NCI-H1694 (cell line): ENCODE data around the gene DUSP10.

Experiments used
- DNase-seq: peaks from one replicate; lab custom pipeline; 2025; lab: John Stamatoyannopoulos, UW

Gene DUSP10

DNA sequence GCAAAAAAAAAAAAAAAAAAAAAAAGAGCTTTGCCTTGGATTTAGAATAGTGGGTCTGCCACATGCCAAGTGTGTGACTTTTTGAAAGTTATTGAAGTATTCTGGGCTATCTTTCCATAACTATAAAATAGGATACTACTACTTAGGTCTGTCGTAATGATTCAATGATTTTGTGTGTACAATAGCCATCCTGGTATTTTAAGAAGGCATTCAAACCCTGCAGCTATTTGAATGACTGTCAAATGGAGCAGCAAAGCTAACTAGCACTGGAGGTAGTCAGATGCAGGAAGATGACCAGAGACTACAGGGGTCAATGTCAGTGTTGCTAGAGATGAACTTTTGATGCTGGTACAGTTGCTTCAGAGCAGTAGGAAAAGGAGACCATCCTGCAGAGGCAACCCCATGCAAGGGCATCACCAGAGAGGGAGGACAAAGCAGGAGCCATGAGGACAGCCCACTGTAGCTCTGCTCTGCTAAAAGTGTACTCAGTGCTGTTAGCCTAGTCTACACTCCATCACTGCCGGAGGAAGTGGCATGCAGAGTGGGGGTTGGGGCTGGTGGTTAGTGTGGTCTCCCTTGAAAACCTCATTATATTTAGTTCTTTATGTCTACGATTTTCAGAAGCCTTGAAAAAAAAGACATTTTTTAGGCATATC lies 29.0 kb downstream of the DUSP10 start:
- DNase-seq: no peak

GRCh38 chr1:221712198-221712684 lies 29.6 kb downstream of the DUSP10 start:
- DNase-seq: no peak

GRCh38 chr1:221711656-221712055 lies 30.2 kb downstream of the DUSP10 start:
- no peak for DNase-seq

DNA sequence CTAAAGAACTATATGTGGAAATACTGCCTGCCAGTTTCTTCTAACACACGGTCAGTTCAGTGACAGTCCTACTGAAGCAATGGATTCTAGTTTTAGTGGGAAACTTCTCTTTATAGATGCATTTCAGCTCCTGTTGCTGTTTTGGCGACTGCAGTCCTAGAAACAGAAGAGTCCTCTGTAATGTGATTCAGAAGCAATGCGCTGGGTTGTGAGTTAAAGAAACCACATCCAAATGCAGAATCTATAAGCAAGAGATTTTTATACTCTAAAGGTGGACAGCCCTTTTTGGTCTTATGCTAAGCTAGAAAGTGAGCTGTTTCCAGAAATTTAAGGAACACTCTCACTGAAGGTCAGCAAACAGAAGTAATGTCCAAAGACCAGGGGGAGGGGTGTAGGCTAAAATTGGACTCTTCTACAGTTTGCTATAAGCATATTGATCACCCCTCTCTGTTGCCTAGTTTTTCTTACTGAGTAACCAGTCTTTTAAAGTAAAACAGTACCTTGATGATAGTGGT lies 30.8 kb downstream of the DUSP10 start:
- DNase-seq: no peak

DNA sequence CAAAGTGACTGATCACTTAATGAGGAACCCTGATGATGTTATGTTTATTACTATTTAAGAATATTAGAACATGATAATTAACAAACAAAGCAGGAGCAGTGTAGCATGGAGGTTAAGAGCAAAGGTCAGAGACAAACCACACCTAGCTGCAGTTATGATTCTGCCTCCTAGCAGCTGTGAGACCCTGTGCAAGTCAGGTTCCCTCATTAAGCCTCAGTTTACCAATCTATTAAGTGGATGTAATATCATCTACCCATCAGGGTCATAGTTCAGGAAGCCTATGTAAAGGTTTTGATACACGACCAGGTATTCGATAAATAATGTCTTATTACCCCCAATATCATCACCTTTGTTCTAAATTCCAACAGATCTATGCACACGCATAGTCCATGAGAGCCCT lies 32.0 kb downstream of the DUSP10 start:
- no peak for DNase-seq

DNA sequence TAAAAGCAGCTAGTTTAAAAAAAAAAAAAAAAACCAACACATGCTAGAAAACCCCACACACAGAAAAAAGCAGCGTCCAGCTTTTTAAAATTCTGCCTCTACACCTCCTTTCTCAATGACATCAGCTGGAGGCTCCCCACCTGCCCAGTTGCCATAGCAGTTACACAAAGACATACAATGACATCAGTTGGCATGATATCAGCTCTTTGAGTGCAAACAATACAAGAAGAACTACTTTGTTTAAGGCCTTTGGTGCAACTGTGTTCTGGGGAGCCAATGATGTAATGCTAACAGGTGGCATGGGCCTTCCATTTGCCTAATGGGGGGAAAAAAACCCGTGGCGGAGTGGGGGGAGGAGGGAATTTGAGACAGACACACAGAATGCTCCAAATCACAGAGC lies 32.9 kb downstream of the DUSP10 start:
- DNase-seq: peak; percentile 7

DNA sequence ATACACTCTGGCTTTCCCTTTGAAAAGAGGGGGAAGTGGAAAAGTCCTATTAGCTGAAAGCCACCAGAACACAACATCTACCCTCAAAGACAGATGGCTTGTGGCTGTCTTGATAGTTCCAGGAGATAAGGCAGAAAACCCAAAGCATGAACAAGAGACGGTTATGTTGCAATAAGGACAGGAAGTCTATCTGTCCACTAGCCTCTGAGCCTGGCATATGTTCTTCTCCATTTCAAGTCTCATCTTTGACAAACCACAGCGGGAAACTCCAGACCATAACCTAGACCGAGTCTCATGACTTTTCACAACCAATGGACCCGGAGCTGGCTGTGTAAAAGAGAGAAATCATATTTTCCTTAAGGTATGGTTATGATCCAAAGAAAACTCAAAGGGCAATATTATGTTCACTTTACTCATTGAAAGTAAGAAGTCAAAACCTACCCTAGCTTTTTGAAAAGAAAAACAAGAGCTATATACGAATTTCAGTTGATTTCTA lies 33.8 kb downstream of the DUSP10 start:
- no peak for DNase-seq

DNA sequence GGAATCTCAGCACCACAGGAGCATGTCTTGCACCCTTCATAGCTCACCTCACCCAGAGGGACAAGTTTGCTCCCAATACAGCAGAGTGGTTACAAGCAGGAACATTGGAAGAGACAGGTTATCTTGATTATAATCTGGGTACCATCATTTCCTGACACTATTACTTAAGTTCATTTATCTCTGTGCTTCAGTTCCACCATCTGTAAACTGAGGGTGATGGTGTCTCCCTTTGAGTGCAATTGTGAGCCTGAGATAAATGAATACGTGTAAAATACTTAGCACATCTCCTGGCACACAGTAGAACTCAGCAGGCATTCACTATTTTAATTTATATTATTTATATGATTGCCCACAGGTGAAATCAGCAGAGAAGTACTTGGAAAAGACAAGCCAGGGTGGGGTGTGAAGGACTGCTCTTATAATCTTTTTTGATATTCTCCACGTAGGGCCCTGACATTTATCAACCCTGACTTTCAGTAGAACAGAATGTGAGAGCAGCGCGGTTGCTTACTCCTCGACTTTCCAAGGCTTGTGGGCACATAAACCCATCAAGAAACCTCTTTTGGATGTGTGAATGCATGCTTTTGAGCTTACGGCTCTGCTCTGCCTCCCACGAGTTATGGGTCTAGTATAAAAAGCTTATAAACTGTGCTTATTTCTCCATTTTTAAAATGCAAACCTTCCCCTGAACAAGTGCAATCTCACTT lies 34.9 kb downstream of the DUSP10 start:
- no peak for DNase-seq

DNA sequence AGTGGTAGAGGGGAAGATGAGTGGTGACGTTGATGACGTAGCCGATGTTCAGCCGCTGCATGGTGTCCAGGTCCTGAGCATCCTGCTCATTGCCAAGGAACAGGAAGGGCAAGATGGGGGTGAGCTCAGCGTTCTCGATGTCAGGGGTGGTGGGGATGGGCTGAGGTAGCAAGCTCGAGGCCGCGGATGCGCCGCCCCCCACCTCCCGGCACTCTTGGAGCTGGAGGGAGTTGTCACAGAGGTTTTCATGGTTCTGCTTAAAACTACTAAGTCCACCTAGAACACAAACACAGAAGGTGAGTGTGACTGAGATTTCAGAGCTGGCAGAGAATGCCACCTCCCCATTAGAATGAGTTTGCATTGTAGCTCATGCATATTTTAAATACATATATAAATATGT lies 35.7 kb downstream of the DUSP10 start:
- DNase-seq: no peak

DNA sequence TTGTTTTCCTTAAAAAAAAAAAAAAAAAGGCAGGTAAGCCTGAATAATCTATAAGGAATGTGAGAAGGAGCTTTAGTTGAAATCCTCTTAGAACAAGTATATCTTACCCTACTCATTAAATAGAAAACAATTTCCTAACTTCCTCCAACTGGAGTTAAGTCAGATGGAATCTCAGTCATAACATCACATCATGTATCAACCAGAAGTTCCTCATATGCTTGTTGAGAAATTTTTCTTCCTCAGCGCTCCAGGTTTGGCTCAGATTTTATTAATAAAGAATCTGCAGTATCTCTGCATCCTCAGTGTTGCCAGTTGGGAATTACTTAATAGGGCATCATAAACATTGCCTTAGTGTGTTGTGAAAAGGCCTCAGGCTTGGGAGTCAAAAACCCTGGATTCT lies 37.6 kb downstream of the DUSP10 start:
- DNase-seq: no peak

- DNase-seq: no peak
These were observed 40.2 kb downstream of the DUSP10 start for GRCh38 chr1:221701570-221702186.

DNA sequence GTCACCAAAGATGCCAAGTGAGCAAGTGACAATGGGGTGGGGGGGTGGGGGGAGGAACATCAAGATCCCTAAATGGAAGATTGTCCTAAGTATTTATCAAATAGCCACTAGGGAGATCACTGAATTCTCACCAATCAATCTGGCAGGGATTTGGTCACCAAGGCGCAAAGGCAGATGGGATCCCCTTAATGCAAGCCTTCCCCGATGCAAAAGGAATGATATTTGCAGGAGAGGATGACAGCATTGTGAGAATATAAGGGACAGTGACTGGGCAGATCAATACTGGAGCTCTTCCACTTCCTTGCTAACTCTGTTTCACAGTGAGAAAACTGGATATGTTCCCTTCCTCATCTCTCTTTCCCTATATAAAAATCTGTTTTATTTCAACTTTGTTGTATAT lies 40.9 kb downstream of the DUSP10 start:
- no peak for DNase-seq

- DNase-seq: no peak
These were observed 41.4 kb downstream of the DUSP10 start for GRCh38 chr1:221700536-221700935.

- no peak for DNase-seq
These were observed 41.8 kb downstream of the DUSP10 start for GRCh38 chr1:221699978-221700519.

DNA sequence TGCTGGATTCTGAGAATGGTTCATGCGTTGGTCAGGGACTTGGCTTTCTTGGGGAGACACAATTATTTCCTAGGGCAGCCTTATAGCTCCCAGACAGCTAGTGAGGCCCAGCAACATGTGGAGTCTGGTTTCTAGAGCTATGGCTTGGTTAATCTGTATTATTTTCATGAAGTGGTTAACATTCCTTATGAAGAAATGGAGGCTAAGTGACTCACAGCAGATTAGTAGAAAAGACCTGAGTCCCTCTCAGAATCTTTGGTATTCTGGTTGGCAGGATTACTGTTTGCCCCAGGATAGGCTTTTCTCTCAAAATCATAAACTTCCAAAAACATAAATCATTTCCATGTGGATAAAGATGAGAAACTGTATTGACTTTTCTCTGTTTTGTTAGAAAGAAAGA lies 42.3 kb downstream of the DUSP10 start:
- DNase-seq: no peak

DNA sequence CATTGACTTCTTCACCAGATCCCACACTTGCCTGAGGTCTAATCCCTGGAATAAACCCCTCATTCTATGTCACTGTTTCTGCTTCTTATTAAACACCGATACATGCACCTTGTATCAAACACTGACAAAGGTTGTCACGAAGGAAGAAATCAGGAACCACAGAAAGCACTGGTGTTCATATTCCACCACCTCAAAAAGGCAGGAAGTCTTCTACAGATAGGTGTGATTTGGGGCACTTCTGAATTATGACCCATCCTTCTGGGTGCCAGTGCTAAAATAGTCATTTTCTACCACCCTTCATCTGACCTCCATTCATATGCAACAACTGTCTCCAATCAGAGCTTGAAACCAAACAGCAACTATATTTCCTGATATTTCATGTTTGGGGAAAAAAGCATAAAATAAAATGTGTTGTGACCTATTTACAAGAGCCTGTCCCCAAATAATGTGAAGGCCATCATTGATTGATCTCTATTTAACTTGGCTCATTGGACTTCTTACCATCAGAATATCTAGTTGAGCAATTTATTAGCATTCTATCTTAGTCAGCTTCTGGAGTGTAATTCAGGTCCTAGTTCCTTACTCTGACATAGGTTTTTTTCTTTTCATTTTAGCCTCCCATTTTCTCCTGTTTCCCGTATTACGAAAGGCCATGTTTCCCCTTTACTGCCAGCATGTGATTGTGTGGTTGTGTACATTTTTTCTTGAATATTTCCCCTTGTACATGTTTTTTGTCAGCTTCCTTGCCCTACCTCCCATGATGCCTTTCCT lies 43.1 kb downstream of the DUSP10 start:
- DNase-seq: no peak

- no peak for DNase-seq
These were observed 43.9 kb downstream of the DUSP10 start for GRCh38 chr1:221697923-221698425.

GRCh38 chr1:221696718-221697461 lies 45.0 kb downstream of the DUSP10 start:
- no peak for DNase-seq

DNA sequence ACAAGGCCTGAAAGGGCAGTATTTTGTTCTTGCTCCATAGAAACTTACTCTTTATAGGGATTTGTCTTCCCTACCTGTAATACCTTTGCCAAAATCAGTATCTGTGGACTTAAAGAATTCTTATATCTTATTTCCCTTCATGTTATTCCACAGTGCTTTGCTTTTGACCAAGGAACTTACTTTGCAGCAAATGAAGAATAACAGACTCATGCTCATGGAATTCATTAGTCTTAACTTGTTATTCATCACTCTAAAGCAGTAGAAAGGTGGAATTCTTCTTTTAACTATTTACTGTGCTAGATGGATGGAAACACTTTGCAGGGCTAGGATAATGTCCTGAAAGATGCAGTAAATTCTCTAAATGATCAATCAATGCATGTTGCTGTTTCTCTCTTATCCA lies 45.9 kb downstream of the DUSP10 start:
- DNase-seq: no peak

GRCh38 chr1:221695301-221695700 lies 46.6 kb downstream of the DUSP10 start:
- DNase-seq: no peak

GRCh38 chr1:221694109-221694508 lies 47.8 kb downstream of the DUSP10 start:
- no peak for DNase-seq
